ENCODE measurements around the gene ELN. TPM values are rescaled to one million over a fixed set of nuclear protein-coding genes. Genes with fewer than 3 reads are reported as not detected.
"Not testable (repeated sequence)": the region's sequence is repeated elsewhere in the genome, so short reads cannot be mapped to it uniquely, and the experiment has no call there.

The ELN gene
- total and polyA plus RNA-seq, 2 experiments from 2014 or later: 539 to 698 TPM

DNA sequence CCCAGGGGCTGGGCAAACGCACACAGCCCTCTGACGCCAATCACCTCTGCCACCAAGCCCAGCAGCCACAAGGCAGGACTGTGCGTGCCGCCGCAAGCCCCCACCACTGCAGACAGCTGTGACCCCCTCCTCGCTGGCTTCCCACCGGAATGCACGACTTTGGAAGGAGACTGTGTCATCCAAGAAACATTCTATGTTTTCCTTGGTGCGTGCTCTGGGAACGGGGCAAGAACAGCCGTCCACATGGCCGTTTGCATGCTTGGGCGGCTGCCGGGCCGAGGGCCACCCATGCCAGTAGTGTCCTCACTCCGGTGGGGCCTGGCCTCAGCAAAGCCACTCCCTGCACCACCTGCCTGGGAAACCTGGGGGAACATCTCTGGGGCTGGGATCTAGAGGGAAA lies 17.6 kb upstream of the ELN start:
- H3K9ac ChIP-seq: no peak overlapping the region
- in situ Hi-C loops (cut with MboI): no loop called here
- no peaks in the 10 kb centered on the region for H3K9me3 ChIP-seq (ENCODE audit: low read depth)
- H3F3A ChIP-seq (ENCODE audit: insufficient read depth): no peaks in the 10 kb centered on the region
- H3K9me2 ChIP-seq (ENCODE audit: insufficient read depth): no peaks in the 10 kb centered on the region
- H2AFZ ChIP-seq: no peak overlapping the region
- H3K27ac ChIP-seq: no peak overlapping the region
- no peaks in the 10 kb centered on the region for H3K36me3 ChIP-seq (ENCODE audit: low read depth)
- H4K20me1 ChIP-seq (ENCODE audit: insufficient read depth): no peaks in the 10 kb centered on the region
- no peaks in the 10 kb centered on the region for H3K27me3 ChIP-seq (replicated peaks; ENCODE audit: insufficient read depth)
- H3K4me1 ChIP-seq (ENCODE audit: insufficient read depth): no peaks in the 10 kb centered on the region
- DNase-seq: peak; percentile 39
- TF ChIP-seq EZH2phosphoT487 (IDR thresholded peaks at IDR 0.05; ENCODE audit: insufficient read depth, low read depth): no peak
- no peak for TF ChIP-seq EZH2 (IDR thresholded peaks at IDR 0.05; ENCODE audit: insufficient read depth, poor library complexity, severe bottlenecking)
- no peaks in the 10 kb centered on the region for H3K79me2 ChIP-seq (ENCODE audit: insufficient read depth)
- WGBS, 2 experiments (ENCODE audit: low coverage in 1 of 2, low lambda C conversion rate in 2 of 2, missing lambda C conversion rate in 2 of 2): 39 to 48% methylated on average over 14 to 16 of the region's 16 CpGs
- H3K4me2 ChIP-seq (ENCODE audit: unreplicated experiment): no peak overlapping the region
- H3K4me3 ChIP-seq: no peak overlapping the region

DNA sequence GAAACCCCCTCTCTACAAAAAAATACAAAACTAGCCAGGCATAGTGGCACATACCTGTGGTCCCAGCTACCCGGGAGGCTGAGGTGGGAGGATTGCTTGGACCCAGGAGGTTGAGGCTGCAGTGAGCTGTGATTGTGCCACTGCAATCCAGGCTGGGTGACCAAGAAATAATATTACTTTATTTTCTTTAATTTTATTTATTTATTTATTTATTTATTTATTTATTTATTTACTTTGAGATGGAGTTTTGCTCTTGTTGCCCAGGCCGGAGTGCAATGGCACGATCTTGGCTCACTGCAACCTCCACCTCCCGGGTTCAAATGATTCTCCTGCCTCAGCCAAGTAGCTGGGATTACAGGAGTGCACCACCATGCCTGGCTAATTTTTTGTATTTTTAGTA lies 16.6 kb upstream of the ELN start:
- H3K4me2 ChIP-seq (ENCODE audit: unreplicated experiment); in situ Hi-C loops (cut with MboI); H3K4me1 ChIP-seq (ENCODE audit: insufficient read depth); H3K79me2 ChIP-seq (ENCODE audit: insufficient read depth); H3K4me3 ChIP-seq; H3K9ac ChIP-seq; H3F3A ChIP-seq (ENCODE audit: insufficient read depth); H3K36me3 ChIP-seq (ENCODE audit: low read depth); H4K20me1 ChIP-seq (ENCODE audit: insufficient read depth); H2AFZ ChIP-seq; H3K9me3 ChIP-seq (ENCODE audit: low read depth); DNase-seq; H3K27me3 ChIP-seq (replicated peaks; ENCODE audit: insufficient read depth); H3K27ac ChIP-seq; H3K9me2 ChIP-seq (ENCODE audit: insufficient read depth): not testable (repeated sequence)
- 95 to 100% methylated on average over 4 of the region's 4 CpGs for WGBS, 2 experiments (ENCODE audit: low coverage in 1 of 2, low lambda C conversion rate in 2 of 2, missing lambda C conversion rate in 2 of 2)

DNA sequence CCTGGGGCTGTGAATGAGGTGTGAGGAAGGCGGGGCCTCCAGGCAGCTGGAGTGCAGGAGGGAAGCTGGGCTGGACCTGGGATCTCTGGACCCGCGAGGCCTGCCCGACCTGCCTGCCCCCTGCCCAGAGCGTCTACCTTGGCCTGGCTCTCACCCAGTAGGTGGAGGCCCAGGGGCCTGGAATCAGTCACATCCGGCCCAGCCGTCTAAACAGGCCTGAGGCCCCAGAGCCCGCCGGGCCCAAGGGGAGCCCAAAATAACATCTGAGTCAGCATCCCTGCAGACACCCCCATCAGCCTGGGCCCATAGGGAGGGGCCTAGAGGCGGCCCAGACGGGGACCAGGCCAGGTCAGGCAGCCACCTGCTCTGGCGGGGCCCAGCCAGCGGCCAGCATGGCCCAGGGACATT lies 15.1 kb upstream of the ELN start:
- Histone ChIP-seq H2AFZ (no peak overlapping the region), H3K9ac (no peak overlapping the region), H3K27ac (no peak overlapping the region)

DNA sequence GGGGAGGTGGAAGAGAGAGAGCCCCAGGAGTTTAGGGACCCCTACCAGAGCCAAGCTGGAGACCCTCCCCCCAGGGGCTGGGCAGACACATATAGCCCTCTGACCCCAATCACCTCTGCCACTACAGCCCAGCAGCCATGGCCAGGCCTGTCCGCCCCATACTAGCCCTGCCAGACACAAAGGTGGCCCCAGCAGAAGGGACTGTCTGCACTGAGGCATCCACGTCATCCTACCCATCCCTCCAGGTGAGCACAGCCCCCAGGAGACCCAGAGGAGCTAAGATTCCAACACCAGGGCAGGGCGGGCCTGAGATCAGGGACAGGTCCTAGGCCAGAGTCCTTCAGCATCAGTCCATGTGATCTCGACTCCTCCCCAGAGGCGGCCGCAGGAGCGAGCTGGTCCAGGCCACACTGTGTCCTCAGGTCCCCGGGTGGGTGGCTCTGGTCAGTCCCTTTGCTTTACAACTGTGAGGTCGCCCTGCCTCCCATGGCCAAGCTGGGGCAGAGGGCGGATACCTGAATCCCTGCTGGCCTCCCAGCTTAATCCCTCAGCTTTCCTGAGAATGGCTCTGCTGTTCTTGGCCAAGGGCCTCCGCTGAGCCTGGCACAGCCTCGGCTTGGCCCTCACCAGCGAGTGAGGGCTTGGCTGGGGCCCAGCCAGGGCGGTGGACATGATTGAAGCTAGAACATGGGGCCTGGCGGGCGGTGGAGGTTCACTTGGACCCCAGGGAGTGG lies 14.3 kb upstream of the ELN start:
- Histone ChIP-seq H3K9me2 (ENCODE audit: insufficient read depth) (no peaks in the 10 kb centered on the region), H3K4me1 (ENCODE audit: insufficient read depth) (no peaks in the 10 kb centered on the region), H3F3A (ENCODE audit: insufficient read depth) (no peaks in the 10 kb centered on the region), H2AFZ (no peak overlapping the region), H3K4me3 (no peak overlapping the region), H3K27me3 (replicated peaks; ENCODE audit: insufficient read depth) (no peaks in the 10 kb centered on the region), H4K20me1 (ENCODE audit: insufficient read depth) (no peaks in the 10 kb centered on the region), H3K9me3 (ENCODE audit: low read depth) (no peaks in the 10 kb centered on the region), H3K9ac (no peak overlapping the region), H3K27ac (no peak overlapping the region), H3K36me3 (ENCODE audit: low read depth) (no peaks in the 10 kb centered on the region), H3K79me2 (ENCODE audit: insufficient read depth) (no peaks in the 10 kb centered on the region), H3K4me2 (ENCODE audit: unreplicated experiment) (no peak overlapping the region)
- WGBS, 2 experiments (ENCODE audit: low coverage in 1 of 2, low lambda C conversion rate in 2 of 2, missing lambda C conversion rate in 2 of 2): 70 to 76% methylated on average over 13 to 16 of the region's 16 CpGs
- TF ChIP-seq EZH2phosphoT487 (IDR thresholded peaks at IDR 0.05; ENCODE audit: insufficient read depth, low read depth): no peak
- TF ChIP-seq EZH2 (IDR thresholded peaks at IDR 0.05; ENCODE audit: insufficient read depth, poor library complexity, severe bottlenecking): no peak
- in situ Hi-C loops (cut with MboI): no loop called here
- no peak for DNase-seq

More for the DNA sequence above, 15.1 kb upstream of the ELN start:
- Histone ChIP-seq H3K36me3 (ENCODE audit: low read depth) (no peaks in the 10 kb centered on the region), H3K9me2 (ENCODE audit: insufficient read depth) (no peaks in the 10 kb centered on the region), H3F3A (ENCODE audit: insufficient read depth) (no peaks in the 10 kb centered on the region), H3K9me3 (ENCODE audit: low read depth) (no peaks in the 10 kb centered on the region), H3K4me1 (ENCODE audit: insufficient read depth) (no peaks in the 10 kb centered on the region), H3K4me3 (no peak overlapping the region), H3K27me3 (replicated peaks; ENCODE audit: insufficient read depth) (no peaks in the 10 kb centered on the region), H3K79me2 (ENCODE audit: insufficient read depth) (no peaks in the 10 kb centered on the region), H3K4me2 (ENCODE audit: unreplicated experiment) (no peak overlapping the region), H4K20me1 (ENCODE audit: insufficient read depth) (no peaks in the 10 kb centered on the region)
- no peak for TF ChIP-seq EZH2 (IDR thresholded peaks at IDR 0.05; ENCODE audit: insufficient read depth, poor library complexity, severe bottlenecking)
- DNase-seq: no peak
- 86 to 88% methylated on average over 13 of the region's 13 CpGs for WGBS, 2 experiments (ENCODE audit: low coverage in 1 of 2, low lambda C conversion rate in 2 of 2, missing lambda C conversion rate in 2 of 2)
- in situ Hi-C loops (cut with MboI): no loop called here

DNA sequence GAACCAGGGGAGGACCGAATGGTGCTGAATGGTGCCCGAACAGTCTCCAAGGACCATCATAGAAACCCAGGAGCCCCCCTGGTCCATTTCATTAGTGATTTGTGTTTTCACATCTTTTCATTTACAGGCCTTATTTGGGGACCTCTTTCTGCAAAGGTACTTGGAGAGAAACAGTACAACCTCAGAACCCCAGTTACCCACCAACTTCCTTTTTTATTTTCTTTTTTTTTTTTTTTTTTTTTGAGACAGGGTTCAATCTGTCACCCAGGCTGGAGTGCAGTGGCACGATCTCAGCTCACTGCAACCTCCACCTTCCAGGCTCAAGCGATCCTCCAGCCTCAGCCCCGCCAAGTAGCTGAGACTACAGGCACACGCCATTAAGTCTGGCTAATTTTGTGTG lies 13.0 kb upstream of the ELN start:
- Histone ChIP-seq H4K20me1 (ENCODE audit: insufficient read depth) (no peaks in the 10 kb centered on the region), H3K27ac (no peak overlapping the region), H3K4me1 (ENCODE audit: insufficient read depth) (no peaks in the 10 kb centered on the region), H3F3A (ENCODE audit: insufficient read depth) (no peaks in the 10 kb centered on the region), H3K9me2 (ENCODE audit: insufficient read depth) (no peaks in the 10 kb centered on the region), H3K36me3 (ENCODE audit: low read depth) (no peaks in the 10 kb centered on the region), H3K4me3 (no peak overlapping the region), H3K9me3 (ENCODE audit: low read depth) (no peaks in the 10 kb centered on the region), H2AFZ (no peak overlapping the region), H3K9ac (no peak overlapping the region), H3K4me2 (ENCODE audit: unreplicated experiment) (no peak overlapping the region), H3K27me3 (replicated peaks; ENCODE audit: insufficient read depth) (no peaks in the 10 kb centered on the region), H3K79me2 (ENCODE audit: insufficient read depth) (no peaks in the 10 kb centered on the region)
- no peak for DNase-seq
- TF ChIP-seq EZH2phosphoT487 (IDR thresholded peaks at IDR 0.05; ENCODE audit: insufficient read depth, low read depth): no peak
- no peak for TF ChIP-seq EZH2 (IDR thresholded peaks at IDR 0.05; ENCODE audit: insufficient read depth, poor library complexity, severe bottlenecking)
- in situ Hi-C loops (cut with MboI): no loop called here
- 96% methylated on average over 6 of the region's 6 CpGs for WGBS, 2 experiments (ENCODE audit: low coverage in 1 of 2, low lambda C conversion rate in 2 of 2, missing lambda C conversion rate in 2 of 2)
